Middle frontal gyrus (tissue), 1 donor: ENCODE data around the gene PLXND1.

Experiments
- DNase-seq: peaks from one replicate; pipeline ENCODE4 v3.0.0-alpha.2; 2015; ENCODE audit warnings: low spot score; ENCODE audit errors: extremely low spot score

The PLXND1 gene

DNA sequence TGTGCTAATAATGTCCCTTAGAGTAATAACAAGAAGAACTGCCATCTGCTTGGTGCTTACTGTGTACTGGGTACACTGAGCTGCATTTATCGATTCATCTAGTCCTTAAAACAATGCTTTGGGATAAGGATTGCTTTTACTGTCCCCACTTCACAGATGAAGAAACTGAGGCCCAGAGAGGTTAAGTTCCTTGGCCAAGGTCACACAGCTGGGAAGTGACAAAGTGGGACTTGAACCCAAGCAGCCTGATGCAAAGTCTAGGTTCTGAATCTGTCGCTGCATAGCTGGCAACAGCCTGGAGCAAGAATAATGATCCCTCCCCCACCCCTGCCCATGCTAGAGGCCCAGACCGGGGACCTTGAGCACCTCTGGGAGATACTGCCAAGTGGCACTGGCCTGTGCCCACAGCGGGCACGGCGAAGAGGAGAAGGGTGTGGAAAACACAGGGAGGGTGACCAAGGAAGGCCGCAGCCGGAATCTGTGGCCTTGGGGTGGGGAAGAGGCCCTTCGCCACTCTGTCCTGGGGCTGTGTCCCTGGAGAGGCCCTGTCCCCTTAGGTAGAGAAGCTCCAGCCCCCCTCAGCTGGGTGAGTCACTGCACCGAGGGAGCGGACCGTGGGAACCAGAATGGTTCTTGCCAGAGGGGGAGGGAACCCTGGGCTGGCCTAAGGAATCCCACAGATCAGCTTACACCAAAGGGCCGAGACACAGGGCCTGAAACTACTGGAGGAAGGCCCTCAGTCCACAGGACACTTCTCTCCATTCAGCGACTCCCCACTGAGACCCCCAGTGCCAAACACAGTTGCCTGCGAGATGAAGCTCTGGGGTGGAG, 3.5 kb downstream of the PLXND1 start:
- no peak for DNase-seq

DNA sequence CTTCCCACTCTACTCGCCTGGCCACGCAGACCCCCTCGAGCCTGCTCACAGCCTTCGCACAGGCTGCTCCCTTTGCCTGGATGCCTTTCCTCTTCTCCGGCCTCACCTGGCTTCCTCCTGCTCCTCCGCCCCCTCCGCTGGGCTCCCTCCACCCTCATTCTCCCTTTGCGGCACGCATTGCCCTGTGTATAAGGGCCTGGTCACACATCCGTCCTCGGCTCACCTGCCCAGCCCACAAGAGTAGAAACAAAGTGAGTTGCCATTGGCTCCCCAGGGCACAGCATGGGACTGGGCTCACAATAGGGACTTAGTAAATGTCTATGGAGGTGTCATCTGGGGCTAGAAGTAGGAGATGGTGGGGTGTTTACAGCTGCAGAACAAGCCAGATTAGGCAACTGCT, 4.2 kb downstream of the PLXND1 start:
- DNase-seq, result no peak

DNA sequence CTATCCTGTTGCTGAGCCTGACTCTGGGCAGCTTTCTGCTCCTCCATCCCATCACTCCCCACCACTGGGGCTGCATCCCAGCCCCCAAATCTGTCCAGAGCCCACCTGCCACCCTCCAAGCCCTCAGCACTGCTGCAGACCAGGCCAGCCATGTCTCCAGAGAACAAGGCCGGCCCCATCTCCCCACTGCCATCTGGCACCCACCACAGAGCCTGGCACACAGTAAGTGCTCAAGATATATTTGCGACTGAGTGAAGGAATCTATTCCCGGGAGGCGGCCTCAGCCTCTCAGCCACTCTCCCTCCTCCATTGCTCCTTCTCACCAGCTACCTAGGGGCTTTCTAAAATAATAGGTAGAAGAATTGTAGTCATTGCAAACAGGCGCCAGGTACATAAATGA, 4.8 kb downstream of the PLXND1 start:
- DNase-seq, result no peak

DNA sequence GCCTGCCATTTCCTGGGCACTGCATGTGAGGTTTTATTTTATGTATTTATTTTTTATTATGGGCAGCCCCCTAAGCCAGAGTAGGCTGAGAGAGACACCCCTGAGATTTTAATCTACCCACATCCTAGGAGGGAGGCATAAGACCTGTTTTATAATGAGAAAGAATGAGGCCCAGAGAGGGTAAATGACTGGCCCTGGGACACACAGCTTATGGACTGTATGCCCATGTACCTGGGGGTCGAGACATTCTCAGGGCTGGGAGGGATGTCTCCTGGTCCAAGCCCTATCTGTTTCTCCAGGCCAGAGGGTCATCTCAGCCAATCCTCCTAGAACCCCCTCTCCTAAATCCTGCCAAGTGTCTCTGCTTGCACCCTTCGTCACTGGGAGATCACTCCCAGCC, 6.1 kb downstream of the PLXND1 start:
- no peak for DNase-seq

- DNase-seq, result no peak
Observed at GRCh38 chr3:129599607-129600006, 6.9 kb downstream of the PLXND1 start.

DNA sequence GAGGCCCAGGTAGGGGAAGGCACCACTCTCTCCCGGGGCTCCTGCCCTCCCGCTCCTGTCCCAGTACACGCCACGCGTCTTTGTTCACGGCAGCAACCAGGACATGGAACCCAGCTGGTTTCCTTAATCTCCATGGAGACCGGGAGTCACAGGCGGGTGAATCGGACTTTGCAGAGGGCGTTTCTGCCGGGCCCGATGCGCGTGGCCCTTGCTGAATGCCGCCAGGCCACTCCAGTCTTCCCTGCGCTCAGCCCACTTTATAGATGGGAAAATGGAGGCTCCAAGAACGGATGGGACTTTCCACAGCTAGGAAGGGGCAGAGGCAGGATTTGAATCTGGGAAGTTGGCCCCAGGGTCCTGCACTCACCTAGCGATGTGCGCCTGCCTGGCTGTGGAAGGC, 7.4 kb downstream of the PLXND1 start:
- no peak for DNase-seq

DNA sequence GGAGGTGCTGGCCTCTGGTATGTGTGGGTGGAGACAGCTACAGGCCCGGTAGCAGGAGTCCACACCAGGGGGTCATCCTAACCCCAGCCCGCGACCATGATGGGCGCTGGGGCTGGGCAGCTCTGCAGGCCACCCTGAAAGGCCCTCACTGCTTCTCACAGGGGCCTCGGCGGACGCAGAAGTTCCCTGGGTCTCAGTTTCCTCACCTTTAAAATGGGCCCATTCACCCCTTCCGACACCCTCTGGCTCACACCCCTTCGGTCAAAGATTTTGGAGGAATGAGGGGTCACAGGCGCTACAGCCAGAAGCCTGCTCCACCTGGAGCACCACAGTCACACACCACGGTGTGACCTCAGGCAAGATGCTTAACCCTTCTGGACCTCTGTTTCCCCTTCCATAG, 8.0 kb downstream of the PLXND1 start:
- DNase-seq, result no peak

- no peak for DNase-seq
Observed at GRCh38 chr3:129598000-129598381, 8.5 kb downstream of the PLXND1 start.

DNA sequence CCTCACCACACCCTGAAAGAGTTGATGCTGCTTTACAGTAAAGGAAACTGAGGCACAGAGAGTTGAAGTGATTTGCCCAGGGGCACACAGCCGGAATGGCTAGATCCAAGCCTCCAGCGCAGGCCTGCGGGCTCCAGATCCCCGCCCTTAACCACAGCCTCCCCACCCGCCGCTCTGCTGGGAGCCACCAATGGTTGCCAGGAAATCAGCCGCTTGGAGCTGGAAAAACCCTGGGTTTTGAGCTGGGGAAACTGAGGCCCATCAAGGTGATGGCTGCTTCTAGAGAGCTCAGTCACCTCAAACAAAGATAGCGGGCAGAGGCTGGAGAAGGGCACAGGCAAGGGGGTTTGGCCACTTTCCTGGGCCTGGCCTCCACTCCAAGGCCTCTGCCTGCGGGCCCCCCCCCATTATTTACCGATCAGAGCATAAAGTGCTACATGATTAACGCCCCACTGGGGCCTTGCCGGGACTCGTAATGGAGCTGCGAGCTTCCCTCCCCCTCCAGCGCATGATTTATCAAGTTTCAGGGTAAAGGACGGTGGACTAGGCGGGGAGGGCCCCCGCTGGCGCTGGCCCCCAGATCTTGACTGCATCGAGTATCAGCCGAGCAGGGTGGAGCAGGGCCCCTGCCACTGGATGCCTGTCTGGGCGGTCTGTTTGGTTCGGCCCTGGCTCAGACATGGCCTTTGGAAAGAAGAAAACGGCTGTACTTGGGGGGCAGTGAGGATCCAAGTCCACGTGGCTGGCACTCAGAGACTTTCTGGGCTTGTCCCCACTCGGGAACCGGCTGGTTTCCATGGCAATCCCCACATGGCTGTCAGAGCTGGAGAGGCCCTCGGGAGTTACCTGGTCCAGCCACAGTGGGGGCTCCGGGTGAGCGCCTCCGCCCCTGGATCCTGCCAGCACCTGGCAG, 9.1 kb downstream of the PLXND1 start:
- DNase-seq, result no peak

DNA sequence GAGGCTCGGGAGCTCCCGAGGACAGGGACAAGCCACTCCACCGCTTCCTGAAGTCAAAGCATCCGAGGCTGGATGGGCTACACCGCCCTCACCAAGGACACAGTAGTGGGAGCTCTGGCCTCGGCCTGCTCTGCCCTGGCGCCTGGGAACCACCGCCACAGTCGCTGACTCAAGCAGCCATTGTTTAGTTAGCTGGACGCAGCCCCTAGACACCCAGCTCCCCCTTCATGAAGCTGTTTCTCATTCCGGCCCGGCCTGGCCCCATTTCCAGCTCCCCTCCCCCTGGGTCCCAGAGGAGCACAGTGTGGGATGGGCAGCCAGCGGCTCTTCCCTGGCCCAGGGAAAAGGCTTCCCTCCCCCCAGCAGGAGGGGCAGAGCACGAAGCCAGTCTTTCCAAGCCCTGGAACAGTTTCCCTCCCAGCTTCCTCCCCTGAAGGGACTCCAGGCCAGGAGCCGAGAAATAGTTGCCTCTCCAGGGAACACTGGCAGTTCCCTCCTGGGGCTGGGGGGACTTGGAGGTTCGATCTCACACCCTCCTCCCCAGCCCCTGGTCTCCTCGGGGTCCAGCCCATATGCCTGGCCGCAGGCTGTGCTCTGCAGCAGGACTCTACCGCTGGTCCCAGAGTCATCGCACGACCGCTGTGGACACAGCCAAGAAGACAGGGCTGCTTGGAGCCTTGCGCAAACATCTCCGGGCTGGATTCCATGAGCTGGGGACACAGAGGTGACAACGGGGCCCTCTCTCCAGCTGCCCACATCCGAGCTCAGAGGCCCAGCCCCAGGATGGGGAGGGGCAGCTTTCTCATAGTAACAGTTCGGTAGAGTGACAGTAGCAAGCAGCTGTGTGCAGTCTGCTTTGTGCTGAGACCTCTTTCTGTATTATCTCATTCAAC, 10.0 kb downstream of the PLXND1 start:
- no peak for DNase-seq

GRCh38 chr3:129595544-129596193, 10.8 kb downstream of the PLXND1 start:
- DNase-seq, result no peak

GRCh38 chr3:129594907-129595390, 11.5 kb downstream of the PLXND1 start:
- no peak for DNase-seq

DNA sequence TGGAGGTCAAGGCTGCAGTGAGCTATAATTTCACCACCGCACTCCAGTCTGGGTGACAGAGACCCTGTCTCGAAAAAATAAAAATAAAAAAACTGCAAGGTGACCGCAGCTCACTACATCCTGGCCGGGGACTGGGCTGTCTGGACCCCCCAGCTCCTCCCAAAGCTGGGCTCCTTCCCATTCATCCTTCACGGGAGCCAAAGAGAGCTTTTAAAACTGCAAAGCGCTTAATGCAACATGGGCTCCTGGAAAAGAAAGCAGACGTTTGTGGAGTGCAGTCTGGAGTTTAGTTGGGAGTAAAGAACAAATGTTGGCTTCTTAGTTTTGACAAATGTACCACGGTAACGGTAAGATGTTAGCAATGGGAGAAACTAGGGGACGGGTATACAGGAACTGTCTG, 12.1 kb downstream of the PLXND1 start:
- no peak for DNase-seq

DNA sequence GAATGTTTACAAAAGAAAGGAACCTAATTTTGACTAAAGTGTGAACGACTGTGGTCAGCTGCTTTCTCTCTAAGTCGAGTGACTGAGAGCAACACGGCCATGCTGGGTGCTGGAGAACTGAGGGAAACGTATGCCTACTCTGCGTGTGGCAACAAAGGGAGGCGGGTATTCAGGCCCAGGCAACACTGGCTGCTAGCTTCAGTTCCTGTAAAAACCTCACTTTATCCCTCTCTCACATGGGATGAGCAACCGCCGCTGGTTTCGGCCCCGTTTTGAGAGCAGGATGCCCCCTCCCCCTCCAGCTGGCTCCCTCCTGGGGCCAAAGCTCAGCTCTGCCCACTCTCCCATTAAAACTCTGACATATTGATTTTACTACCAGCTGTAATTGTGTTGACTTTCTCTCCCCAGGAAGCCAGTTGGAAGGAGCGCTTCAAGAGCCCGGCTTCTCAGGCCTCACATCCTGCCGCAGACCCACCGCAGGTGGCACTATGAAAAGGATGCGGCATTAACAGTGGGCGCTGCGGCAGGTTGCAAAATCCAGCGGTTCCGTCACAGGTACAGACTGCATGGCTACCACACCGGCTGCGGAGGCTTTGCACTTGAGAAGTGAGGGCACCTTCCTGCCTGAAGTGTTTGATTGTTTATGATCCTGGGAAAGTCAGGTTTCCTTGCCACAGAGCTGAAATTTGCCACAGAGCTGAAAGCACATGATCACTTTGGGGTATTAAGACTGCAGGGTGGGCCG, 12.7 kb downstream of the PLXND1 start:
- no peak for DNase-seq

DNA sequence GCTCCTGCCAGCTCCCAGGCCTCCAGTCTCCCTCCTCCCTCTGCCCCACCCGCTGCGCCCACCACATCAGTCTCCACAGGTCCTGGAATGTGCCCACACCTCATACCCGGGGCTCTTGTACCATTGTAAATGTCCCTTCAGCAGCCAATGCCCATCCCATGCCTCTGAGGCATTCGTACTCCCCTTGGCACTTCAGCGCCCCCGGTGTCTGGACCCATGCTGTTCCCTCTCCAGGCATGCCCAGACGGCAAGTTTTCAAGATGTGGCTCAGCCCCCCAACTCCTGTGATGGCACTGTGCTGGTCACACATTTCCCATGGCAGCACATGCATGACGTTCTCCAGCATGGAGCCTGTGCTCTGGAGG, 13.3 kb downstream of the PLXND1 start:
- DNase-seq, result no peak

GRCh38 chr3:129592381-129593131, 13.9 kb downstream of the PLXND1 start:
- DNase-seq, result no peak

DNA sequence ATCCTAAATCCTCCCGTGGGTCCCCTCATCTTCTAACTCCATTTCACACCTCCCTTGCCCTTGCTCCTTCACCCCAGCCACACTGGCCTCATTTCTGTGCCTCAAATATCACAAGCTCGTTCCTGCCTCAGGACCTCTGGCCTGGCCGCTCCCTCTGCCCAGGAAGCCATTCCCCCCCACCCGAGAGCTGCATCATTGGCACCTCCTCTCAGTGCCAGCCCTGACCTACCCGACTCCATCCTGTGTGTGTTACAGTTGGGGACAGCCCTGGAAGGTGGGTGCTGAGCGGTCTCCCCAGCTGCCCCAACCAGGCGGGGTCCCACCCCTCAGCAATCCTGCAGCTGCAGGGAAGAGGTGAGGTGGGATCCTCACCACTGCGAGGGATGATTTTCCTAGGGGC, 14.5 kb downstream of the PLXND1 start:
- no peak for DNase-seq

DNA sequence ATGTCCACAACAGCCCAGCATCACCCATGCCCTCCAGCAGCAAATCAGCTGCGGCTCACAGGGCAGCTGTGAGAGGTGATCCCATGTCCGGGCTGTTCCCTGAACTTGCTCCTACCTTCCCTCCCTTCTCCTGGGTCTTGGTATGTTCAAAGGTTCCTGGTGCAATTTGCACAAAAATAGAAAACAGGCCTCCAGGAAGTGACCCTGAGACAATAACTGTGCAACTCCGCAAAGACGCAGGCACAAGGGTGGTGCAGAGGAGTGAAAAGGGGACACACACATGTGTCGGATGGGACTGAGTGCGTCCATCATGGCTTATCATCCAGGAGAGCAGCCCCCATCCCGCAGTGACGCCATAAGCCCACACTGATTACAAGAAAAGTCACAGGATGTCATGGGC, 16.3 kb downstream of the PLXND1 start:
- no peak for DNase-seq

DNA sequence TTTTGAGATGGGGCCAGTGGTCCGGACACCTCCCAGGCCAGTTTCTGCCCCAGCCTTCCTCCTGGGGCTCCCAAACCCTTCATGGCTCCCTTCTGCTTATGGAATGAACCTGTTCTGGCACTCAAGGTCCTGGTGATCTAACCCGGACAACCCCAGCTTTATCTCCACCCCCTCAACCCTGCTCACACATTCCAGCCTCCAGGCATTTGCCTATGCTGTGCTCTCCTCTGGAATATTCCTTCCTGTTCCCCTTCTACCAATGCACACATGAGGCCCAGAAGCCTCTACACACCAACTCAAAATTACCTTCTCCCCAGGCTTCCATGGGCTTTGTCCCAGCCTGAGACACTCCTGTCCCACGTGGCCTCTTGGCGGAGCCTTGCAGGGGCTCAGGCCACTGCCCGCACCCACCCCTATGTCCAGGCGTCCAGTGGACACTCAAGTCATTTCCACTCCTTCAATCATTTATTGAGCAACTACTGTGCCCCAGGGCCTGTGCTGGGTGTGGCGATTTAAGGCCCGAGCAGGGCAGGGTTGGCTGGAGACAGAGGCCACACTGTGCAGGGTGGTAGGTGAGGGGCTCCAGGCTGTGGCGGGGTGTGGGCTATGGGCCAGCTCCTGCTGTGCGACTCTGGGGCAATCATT, 18.8 kb downstream of the PLXND1 start:
- no peak for DNase-seq
